HL-60 (cell line): ENCODE results near the gene LRRC3.

Source experiments
- DNase-seq, 2 experiments: peaks; one replicate each; pipeline ENCODE4 v3.0.0-alpha.2; 2010 to 2020; ENCODE audit warnings: low read depth in 1 of 2, low spot score in 1 of 2
- H3K27ac ChIP-seq: fragments of 250-450 bp; sonication (Bioruptor Pico); replicated peaks from 2 replicates; pipeline ENCODE4 v1.5.1; 2020; ENCODE audit warnings: mild to moderate bottlenecking, moderate library complexity
- H3K27me3 ChIP-seq: fragments of 250-450 bp; sonication (Bioruptor Pico); 2 replicates; pipeline ENCODE4 v1.5.1; 2021; ENCODE audit warnings: mild to moderate bottlenecking, moderate library complexity; ENCODE audit not compliant: insufficient read depth, poor library complexity, severe bottlenecking
- H3K4me3 ChIP-seq: replicated peaks from 2 replicates; pipeline ENCODE4 v1.5.1; 2011; ENCODE audit warnings: mild to moderate bottlenecking, control low read depth, low read length; ENCODE audit not compliant: insufficient read depth
- CTCF ChIP-seq: IDR thresholded peaks from one replicate; pipeline ENCODE4 v1.5.1; 2011; ENCODE audit warnings: low read length, control low read depth, inconsistent platforms; ENCODE audit not compliant: insufficient read depth
- GABPA ChIP-seq: IDR thresholded peaks from 2 replicates; pipeline ENCODE4 v1.6.1; 2012; ENCODE audit warnings: low read depth
- POLR2AphosphoS5 ChIP-seq: IDR thresholded peaks from 2 replicates; pipeline ENCODE4 v1.6.1; 2012; ENCODE audit warnings: low read depth
- REST ChIP-seq: IDR thresholded peaks from 2 replicates; pipeline ENCODE4 v1.6.1; 2012; ENCODE audit warnings: low read depth; ENCODE audit not compliant: insufficient replicate concordance
- SPI1 ChIP-seq: IDR thresholded peaks from 2 replicates; pipeline ENCODE4 v1.6.1; 2012; ENCODE audit warnings: low read depth, mild to moderate bottlenecking, borderline replicate concordance

Gene LRRC3

GRCh38 chr21:44421901-44422840, 33.1 kb upstream of the LRRC3 start:
- no peak for DNase-seq
- H3K4me3 ChIP-seq: no peak overlapping the region
- no peaks in the 10 kb centered on the region for H3K27me3 ChIP-seq
- TF ChIP-seq REST (no peak), POLR2AphosphoS5 (no peak)
- H3K27ac ChIP-seq: no peak overlapping the region

GRCh38 chr21:44423312-44423821, 31.9 kb upstream of the LRRC3 start:
- no peak overlapping the region for H3K4me3 ChIP-seq
- H3K27ac ChIP-seq: no peak overlapping the region
- H3K27me3 ChIP-seq: no peaks in the 10 kb centered on the region

GRCh38 chr21:44423941-44424607, 31.2 kb upstream of the LRRC3 start:
- no peak for TF ChIP-seq POLR2AphosphoS5
- TF ChIP-seq CTCF: no peak
- TF ChIP-seq GABPA: no peak
- TF ChIP-seq REST: no peak
- no peak for TF ChIP-seq SPI1
- no peaks in the 10 kb centered on the region for H3K27me3 ChIP-seq
- H3K27ac ChIP-seq: no peak overlapping the region
- H3K4me3 ChIP-seq: no peak overlapping the region
- DNase-seq: no peak

More at GRCh38 chr21:44423312-44423821, 31.9 kb upstream of the LRRC3 start:
- TF ChIP-seq POLR2AphosphoS5: no peak
- TF ChIP-seq SPI1: no peak
- TF ChIP-seq GABPA: no peak
- no peak for TF ChIP-seq REST
- no peak for TF ChIP-seq CTCF
- no peak for DNase-seq
